ENCODE data around the gene PLA2G4B. TPM values are rescaled to one million over a fixed set of nuclear protein-coding genes. Genes with fewer than 3 reads are reported as not detected.

PLA2G4B gene
- total RNA-seq, 1 experiment from 2014 or later = 3.7 TPM

DNA sequence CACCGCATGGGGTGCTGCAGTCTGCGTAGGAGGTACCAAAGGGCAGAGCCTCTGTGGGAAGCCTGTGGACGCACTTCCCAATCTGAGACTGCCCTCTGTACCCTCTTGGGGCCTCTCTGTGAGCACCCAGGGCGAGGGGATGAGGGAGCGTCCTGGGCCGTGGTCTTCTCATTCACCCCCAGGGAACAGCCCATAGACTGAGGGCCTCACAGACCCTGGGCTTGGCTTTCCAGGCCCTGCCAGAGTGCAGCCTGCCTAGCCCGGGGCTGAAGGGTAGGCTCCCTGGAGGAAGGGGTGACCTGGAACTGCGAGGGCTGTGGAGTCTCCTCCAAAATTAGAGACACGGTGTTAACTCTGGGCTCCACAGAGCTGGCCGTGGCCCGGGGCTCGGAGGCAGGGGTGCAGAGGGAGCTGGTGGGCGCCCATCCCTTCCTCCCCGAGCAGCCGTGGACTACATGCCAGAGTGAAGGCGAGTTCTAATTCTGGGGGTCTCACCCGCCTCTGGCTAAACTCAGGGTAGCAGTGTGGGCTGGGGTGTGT is 55.7 kb downstream of the PLA2G4B start:
- no peak overlapping the region for H3K9ac ChIP-seq (ENCODE audit: extremely low read depth, insufficient read length, low read length)
- peaks cover 0 to 19% (median 4%) of the 10 kb centered on the region in 3 experiments; a peak in 5 of 7 replicates for H3K36me3 Mint-ChIP-seq (ENCODE audit: insufficient read depth in 1 of 3, low read depth in 3 of 3)

More for the DNA sequence above, 55.7 kb downstream of the PLA2G4B start:
- Histone ChIP-seq H3K27me3 (ENCODE audit: insufficient read depth, low read length) (no peaks in the 10 kb centered on the region), H2BK20ac (ENCODE audit: low read depth, low read length, poor library complexity, severe bottlenecking) (no peak overlapping the region), H3K4ac (ENCODE audit: low read depth, low read length) (no peak overlapping the region), H3K79me2 (ENCODE audit: insufficient read depth, low read length) (no peaks in the 10 kb centered on the region), H3K18ac (ENCODE audit: insufficient read length, low read depth, low read length) (peak overlapping the region; percentile 23), H3K4me2 (ENCODE audit: insufficient read depth, insufficient read length, low read length) (no peak overlapping the region), H3T11ph (ENCODE audit: low read length) (no peak overlapping the region), H3K27ac (ENCODE audit: insufficient read length, low read depth, low read length) (no peak overlapping the region), H2BK12ac (ENCODE audit: insufficient read length, low read depth, low read length) (no peak overlapping the region), H3K9me3 (ENCODE audit: control insufficient read depth, low read depth, low read length) (no peaks in the 10 kb centered on the region), H4K20me1 (ENCODE audit: control insufficient read depth, insufficient read depth, insufficient read length) (no peaks in the 10 kb centered on the region), H3K4me1 (ENCODE audit: insufficient read depth, low read length) (no peaks in the 10 kb centered on the region), H3K79me1 (ENCODE audit: insufficient read depth, low read depth, low read length, poor library complexity, severe bottlenecking) (no peaks in the 10 kb centered on the region), H3K56ac (ENCODE audit: insufficient read length, low read depth, low read length) (no peak overlapping the region), H4K8ac (replicated peaks; ENCODE audit: insufficient read length, low read depth, low read length) (no peak overlapping the region), H2BK5ac (ENCODE audit: insufficient read length, low read length) (no peak overlapping the region), H3K23me2 (ENCODE audit: insufficient read length, low read depth, low read length, poor library complexity, severe bottlenecking) (no peaks in the 10 kb centered on the region), H2BK15ac (ENCODE audit: low read depth, low read length) (no peak overlapping the region), H3K14ac (ENCODE audit: insufficient read depth, low read length) (peak overlapping the region; percentile 19; the same call in 1 of the 2 replicates), H3K23ac (ENCODE audit: insufficient read length, low read depth, low read length) (no peak overlapping the region), H2BK120ac (ENCODE audit: low read depth, low read length, poor library complexity, severe bottlenecking) (no peak overlapping the region), H4K5ac (ENCODE audit: insufficient read length, low read depth, low read length) (no peak overlapping the region), H2AFZ (ENCODE audit: low read length) (no peak overlapping the region), H2AK5ac (ENCODE audit: insufficient read length, low read length) (no peak overlapping the region), H4K91ac (ENCODE audit: insufficient read length, low read depth, low read length) (no peak overlapping the region)
- TF ChIP-seq, protein P1, sequence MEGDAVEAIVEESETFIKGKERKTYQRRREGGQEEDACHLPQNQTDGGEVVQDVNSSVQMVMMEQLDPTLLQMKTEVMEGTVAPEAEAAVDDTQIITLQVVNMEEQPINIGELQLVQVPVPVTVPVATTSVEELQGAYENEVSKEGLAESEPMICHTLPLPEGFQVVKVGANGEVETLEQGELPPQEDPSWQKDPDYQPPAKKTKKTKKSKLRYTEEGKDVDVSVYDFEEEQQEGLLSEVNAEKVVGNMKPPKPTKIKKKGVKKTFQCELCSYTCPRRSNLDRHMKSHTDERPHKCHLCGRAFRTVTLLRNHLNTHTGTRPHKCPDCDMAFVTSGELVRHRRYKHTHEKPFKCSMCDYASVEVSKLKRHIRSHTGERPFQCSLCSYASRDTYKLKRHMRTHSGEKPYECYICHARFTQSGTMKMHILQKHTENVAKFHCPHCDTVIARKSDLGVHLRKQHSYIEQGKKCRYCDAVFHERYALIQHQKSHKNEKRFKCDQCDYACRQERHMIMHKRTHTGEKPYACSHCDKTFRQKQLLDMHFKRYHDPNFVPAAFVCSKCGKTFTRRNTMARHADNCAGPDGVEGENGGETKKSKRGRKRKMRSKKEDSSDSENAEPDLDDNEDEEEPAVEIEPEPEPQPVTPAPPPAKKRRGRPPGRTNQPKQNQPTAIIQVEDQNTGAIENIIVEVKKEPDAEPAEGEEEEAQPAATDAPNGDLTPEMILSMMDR (conservative IDR thresholded peaks at IDR 0.05) = no peak
- Mint-ChIP-seq H3K9me3 (no peaks in the 10 kb centered on the region; a peak in 1 of 5 replicates), H3K4me3 (no peak overlapping the region), H3K27ac (no peak overlapping the region), H3K27me3 (ENCODE audit: low read depth) (peaks cover under 1% of the 10 kb centered on the region; the same call in 1 of the 2 replicates), H3K4me1 (peaks cover 11 to 17% of the 10 kb centered on the region in 2 experiments)
- DNase-seq = no peak
- no CpG with 5 or more reads among the region's 17 CpGs for whole genome bisulfite sequencing (ENCODE audit: extremely low coverage, insufficient read length, low lambda C conversion rate)
